Endometrium (tissue), 2 donors: ENCODE measurements around the gene NCKIPSD.

Experiments used
- FAIRE-seq: peaks from 2 replicates; lab custom pipeline; 2012; peaks lifted over from hg19 to GRCh38; lab: Jason Lieb, UNC
- donor health status: control.
- donor health status: control.

The NCKIPSD gene

DNA sequence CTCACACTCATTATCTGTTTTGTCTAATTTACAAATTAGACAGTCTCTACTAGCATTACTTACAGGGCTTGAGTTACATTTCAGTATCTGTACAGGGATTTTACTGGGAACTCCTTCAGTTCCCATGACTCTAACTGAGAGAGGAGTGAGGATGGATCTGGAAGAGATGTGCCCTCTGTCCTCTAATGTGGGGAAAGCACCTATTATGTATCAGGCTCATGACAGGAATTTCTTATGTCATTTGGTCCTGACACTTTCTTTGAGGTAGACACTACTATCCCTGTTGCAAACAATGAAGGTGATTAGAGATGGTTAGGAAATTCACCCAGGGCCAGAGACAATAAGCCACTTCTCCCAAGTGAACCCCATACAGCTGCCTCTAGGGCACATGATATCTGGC, 10.9 kb upstream of the NCKIPSD start:
- FAIRE-seq = no peak

DNA sequence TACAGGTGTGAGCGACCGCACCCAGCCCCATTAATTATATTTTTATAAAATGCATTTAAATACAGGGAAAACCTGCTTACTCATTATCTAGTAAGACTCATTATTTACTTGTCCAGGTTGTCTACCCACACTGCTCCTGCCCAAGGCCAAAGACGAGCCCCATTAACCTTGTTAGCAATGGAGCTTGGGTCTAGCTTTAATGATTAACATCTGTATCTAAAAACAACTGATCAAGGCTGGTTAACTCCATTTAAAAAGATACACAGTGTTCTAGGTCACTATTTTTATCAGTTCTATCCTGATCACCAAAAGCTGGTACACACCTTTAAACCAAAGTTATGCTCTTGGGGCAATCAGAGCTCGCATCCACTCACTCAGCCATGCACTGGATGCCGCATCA, 10.4 kb upstream of the NCKIPSD start:
- no peak for FAIRE-seq

DNA sequence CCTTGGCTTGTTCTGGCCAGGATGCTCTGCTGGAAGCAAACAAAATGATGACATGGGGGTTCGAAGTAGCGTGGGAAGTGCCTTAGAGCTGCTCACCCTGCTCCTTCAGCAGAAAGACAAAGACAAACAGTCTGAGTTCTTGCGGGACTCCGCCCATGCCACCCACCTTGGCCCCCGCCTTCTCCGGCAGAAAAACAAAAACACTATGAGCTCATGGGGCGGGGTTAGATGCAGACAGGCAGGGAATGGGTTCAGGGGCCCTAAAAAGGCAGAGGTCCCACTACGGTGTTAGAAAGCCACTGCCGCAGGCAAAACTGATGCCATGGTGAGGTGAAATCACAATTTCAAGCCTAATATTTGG, 9.7 kb upstream of the NCKIPSD start:
- peak; percentile 21 for FAIRE-seq

DNA sequence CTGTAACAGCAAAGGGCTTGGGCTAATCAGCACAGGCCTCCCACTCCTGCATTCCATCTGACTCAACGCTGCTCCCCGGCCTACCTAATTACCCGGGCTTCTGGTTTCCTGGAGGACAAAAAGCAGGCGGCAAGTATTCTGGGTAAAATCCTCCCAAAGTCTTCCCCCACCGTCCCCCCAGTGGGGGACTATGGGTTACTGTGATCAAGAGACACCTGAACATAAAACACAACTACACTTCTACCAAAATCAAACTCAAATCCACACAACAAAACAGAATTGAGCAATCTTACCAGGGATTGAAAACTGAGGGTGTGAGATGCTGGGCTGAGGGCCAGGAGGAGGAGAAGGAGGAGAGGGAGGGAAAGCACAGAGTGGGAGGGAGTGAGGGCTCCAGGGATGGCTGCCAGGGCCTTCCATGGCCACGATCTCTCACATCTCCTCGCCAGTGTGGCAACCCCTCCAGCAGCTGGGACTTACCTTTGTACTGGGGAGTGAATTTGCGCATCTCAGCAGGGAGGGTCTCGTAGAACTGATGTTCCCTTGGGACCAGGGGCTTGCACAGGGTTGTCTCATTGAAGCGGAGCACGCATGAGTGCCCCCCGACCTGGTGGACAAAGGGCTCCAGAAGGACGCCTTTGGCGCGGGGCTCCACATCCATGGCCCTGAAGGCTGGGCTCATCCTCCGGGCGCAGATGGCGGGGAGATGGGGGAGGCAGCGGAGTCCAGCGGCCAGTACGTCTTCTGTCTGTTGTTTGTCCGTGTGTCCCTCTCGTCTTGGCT, 9.1 kb upstream of the NCKIPSD start:
- peak; percentile 77 for FAIRE-seq

DNA sequence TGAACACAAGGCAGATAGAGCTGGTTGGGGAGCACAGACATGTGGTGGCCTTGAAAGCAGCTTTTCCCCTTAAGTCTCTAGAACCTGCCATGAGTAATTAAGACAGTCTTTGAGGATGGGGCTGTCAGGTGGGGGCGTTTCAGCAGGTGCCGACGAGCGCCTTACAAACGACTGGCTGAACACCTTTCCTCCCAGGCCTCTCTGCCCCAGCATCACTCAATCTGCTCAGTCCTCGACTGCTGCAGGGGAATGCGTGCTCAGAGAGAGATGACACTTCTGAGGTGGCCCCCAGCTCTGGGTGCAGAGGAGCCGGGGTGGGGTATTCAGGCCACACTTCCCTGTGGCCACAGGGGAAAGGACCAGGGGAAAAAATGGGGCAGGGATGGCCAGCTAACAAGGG, 8.1 kb upstream of the NCKIPSD start:
- no peak for FAIRE-seq

DNA sequence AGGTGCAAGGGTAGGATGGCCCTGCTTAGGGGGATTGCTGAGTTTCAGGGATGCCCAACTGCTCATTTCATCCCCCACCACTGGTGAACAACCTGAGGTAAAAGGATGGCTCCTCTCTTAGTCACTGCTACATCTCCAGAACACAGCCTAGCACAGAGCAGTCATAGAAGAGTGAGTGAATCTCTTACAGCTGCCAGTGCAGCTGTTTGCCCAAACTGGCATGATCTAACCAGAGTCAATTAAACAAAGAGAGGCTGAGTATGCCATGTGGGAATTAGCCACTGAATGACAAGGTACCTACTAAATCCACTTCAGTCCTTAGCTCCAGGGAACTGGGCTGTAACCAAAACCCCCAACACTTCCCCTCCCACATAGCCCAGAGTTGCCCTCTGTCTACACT, 6.8 kb upstream of the NCKIPSD start:
- FAIRE-seq = no peak

DNA sequence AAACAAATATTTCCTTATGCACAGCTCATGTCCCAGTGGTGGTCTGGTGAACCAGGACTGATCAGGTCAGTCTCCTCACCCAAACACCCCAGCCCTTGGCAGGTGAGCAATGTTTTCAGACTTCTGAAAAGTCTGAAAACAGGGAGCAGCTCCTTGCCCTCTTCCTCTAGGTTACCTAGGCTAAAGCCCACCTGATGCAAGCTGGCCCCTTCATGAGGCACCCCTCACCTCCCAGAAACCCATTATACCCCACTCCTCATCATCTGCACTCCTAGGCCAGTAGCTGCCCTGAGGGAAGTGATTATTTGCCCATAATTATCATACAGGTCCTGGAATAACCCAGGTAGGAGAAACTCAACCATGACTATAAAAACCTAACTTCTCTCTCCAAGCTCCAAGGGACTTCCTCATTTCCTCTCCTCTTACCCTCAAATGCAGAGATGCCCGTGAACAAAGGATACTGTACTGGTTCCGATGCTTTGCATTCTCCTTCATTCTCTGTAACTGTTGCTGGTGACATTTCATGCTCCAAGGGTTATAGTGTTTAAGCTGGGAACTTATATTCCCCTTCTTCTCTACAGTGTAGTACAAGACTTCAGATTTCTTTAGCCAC, 5.2 kb upstream of the NCKIPSD start:
- FAIRE-seq = no peak

DNA sequence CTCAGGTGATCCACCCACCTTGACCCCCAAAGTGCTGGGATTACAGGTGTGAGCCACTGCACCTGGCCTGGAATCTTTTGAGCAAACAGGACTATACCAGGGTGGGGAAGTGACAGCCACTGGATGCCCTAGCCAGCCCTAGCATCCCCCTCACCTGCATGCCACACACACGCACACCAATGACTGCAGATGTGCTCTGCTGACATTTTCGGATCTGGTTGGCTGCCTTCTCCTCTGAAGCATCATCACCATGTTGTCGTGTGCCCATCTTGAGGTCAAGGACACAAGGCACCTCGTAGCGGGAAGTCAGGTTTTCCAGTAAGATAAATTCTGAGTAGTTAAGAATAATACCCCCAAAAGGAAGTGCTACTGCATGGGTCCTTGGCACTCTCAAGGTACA, 3.7 kb upstream of the NCKIPSD start:
- FAIRE-seq = no peak

DNA sequence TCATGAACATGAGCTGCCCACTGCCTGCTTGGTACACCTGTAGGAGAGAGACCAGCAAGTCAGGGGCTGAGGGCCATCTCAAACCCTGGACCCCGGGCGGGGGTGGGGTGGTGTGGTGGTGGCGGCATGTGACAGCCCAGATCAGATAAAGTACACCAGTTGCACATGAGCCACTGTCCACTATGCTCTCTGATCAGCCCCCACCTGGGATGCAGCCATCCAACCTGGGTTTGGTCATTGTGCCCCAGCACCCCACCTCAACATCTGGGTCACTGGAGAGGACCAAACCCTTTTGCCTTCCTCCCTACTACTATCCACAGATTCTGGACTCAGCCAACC, 3.0 kb upstream of the NCKIPSD start:
- FAIRE-seq = no peak

DNA sequence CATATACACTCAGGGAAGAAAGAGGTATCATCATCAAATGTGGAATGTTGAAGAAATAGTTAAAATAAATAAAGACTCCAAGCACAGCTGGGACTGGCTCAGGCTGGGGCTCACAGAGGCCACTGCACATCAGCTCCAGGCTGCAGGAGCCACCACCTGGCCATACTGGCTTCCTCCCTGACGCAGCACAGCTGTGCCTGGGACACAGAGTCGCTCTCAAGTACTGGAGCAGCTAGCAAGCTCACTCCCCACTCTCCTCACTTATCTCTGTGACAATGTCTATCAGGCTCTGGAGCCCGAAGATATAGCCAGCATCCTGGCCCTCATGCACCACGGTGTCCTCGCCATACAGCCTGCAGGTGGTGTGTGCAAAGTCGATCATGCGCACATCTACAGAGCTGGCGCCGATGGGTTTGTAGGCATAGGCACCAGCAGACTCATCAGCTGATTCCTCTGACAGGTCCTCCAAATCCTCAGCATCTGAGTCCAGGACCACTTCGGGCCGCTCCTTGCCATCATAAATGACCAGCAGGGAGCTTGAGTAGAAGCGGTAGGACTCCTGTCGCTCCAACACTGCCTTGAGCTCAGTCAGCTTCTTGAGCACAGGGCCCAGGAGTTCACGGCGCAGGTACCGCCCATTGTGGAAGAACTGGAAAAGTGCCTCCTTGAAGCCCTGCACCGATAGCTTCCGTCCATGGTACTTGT, 2.5 kb upstream of the NCKIPSD start:
- FAIRE-seq = no peak

DNA sequence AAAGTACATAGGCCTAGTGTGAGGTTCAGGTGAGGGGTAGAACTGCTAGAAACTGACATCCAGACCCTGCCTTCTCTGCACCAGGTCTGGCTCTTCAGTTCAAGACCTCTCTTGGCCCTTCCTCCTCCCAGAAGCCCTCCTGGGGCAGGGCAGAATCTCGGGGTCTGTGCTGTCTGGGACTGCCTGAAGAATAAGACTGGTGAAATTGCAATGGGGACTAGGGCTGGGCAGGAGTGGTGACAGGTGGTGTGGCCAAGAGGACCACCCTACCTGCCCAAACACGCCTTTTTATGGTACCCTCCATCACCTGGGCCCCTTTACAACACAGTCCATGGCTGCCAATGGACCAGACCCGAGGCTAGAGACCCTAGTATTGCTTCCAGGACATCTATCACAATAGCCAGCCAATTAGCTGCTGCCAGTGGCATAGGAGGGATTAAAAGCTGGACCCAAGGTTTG, 1.5 kb upstream of the NCKIPSD start:
- FAIRE-seq = no peak

DNA sequence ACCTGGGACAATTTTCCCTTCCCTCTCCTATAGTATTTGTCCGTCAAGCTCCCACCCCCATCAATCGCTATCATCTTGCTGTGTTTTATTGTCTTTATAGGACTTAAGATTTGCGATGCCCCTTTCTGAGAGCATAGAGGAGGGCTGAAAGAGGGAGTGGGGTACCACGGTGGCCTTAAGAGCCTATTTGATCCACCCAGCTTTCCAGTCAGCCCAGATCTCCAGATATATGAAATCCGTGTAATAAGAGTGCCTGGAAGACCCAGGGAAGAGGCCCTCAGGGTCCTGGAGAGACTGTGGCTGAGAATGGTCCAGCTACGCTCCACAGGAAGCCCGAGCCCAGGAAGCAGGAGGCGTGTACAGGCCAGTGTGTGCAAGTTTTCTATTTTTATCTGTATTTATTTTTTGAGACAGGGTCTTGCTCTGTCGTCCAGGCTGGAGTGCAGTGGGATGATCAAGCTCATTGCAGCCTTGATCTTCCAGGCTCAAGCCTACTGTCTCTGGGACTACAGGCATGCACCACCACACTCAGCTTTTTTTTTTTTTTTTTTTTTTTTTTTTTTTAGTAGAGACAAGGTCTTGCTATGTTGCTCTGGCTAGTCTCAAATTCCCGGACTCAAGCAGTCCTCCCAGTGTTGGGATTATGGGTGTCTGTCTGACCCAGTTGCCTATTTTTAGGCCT, 964 bp upstream of the NCKIPSD start:
- no peak for FAIRE-seq

DNA sequence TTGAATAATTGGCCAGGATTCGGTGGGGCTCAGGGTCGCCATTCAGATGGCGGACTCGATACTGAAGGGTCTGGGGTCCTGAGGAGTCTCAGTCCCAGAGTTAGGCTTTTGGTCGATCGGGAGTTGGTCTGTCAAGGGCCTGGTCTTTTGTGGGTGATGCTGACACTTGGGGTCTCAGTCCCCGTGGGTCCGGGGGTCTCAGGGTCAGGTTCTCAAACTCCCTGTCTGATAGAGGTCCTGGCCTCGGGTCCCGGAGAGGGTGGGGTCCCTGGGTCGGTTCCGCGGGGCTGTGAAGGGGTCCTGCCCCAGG, 467 bp downstream of the NCKIPSD start:
- FAIRE-seq = no peak

DNA sequence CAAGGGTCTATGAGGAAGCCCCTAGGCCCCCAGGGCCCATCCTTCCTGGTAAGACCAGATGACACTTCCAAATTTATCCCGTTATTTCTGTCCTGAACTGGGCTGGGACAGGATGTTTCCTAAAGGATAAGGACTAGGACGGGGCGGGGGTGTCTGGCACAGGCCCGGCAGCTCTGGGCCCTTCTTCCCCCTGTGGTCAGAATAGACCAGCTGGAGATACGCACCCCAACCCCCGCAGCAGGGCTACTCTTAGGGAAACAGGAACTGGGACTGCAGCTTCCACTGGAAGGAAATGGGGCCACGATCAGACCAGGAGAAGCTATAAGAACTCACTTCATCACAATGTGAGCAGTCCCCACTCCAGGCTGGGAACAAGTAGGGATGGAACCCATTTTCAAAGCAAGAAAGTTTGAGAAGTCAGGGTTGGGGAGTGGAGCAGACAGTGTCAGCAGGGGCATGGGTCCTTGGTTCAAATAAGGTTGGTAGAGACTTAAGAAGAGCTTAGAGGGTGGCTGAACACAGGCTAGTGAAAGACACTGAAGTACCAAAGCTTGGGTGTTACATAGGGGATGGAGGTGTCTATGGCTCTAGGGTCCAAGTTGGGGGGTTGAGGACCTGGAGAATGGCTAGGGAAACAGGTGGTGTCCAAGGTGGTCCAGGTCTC, 1.1 kb downstream of the NCKIPSD start:
- no peak for FAIRE-seq

DNA sequence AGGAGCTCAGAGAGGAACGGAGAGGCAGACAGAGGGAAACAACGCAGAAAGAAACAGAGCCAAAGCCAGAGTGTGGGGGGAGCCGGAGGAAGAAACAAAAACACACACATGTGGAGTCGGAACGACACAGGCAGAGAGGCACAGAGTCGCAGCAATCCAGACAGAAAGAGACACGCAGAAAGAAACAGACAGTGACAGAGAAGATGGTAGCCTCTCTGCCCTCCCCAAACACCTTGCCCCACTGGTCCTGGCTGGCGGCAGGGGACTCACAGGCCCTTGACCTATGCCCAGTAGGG, 1.7 kb downstream of the NCKIPSD start:
- FAIRE-seq = no peak

DNA sequence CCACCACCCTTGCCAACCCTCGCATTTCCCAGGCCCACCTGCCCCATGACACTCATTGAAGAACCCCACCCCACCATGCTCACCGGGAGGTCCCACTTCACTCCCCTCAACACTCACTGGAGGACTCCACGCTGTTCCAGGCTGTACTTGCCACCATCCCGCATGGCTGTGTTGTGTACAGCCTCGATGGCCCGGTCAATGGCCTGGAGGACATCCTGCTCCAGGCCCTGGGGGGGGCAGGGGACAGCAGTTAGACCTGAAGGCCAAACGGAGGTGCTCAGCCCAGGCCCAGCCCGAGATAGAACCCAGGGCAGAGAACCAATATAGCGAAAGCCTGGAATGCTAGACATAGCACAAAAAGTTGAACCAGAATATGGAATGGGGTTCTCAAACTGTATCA, 2.9 kb downstream of the NCKIPSD start:
- no peak for FAIRE-seq

DNA sequence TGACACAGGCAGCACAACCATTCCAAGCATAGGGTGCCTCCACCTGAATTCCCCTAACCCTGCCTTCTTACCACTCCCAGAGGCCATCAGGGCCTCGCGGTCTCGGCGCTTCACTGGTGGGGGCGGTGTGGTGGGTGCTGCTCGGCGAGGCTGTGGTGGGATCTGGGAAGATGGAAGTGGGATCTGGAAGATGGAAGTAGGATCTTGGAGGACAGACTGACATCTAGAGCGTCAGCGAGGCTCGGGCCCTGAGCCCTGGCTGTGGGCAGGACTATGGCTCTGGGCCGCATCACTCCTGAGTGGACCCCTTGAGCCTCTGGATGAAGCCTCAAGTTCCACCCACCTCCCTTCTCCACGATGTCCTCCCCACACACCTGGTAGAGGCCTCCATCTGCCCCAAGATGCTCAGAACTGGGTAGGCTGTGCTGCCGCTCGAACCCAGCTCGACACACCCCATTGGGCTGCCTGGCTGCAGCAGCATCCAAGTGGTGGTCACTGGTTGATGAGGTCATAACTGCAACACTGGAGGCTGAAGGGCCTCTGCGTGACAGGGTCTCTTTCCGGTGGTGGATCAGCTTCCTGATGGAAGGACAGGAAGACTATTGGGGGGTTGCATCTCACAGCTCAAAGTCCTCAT, 3.6 kb downstream of the NCKIPSD start:
- FAIRE-seq = no peak

DNA sequence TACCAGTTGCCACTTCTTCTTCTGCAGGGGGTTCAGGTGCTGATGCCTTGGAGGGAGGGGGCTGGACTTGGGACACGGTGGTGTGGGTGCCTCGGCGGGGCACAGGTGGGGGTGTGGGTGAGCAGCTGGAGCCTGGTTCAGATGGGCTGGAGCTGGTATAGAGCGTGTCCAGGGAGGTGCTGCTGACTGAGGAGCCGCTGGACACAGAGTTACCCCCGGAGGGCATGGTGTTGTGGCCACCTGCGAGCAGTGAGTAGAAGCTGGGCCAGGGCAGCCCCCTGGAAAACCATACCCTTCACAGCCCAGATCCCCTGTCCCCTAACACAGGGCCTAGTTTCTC, 4.2 kb downstream of the NCKIPSD start:
- FAIRE-seq = no peak

DNA sequence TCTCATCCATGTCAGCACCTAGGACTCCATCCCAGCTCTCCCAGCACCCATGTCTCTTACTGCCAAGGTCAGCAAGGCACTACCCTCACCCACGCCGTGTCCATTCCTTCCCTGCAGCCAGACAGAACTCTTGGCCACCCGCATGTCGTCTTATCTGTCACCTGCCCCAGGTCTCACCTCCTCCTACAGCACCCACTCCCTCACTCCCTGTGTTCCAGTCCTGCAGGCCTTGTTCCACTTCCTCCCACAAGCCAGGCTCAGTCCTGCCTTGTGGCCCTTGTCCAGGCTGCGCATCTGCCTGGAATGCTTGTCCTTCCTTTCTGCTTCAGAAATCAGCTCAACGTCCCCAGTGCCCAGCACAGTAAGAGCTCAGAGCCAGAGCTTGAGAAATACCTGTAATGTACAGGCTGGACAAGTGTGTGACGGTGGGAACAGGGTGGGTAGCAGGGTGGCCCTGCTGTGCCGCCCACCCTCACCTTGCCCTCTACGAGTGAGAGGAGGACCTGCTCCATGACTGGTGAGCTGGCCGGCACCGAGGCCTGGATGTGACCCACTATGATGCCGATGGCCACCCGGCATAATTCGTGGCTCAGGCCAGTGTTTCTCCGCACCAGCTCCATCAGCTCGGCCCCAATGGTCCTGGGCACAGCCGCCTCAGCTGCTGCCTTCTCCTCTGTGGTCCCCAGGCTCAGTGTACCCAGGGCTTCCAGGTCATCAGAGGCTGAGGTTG, 4.7 kb downstream of the NCKIPSD start:
- FAIRE-seq = no peak

DNA sequence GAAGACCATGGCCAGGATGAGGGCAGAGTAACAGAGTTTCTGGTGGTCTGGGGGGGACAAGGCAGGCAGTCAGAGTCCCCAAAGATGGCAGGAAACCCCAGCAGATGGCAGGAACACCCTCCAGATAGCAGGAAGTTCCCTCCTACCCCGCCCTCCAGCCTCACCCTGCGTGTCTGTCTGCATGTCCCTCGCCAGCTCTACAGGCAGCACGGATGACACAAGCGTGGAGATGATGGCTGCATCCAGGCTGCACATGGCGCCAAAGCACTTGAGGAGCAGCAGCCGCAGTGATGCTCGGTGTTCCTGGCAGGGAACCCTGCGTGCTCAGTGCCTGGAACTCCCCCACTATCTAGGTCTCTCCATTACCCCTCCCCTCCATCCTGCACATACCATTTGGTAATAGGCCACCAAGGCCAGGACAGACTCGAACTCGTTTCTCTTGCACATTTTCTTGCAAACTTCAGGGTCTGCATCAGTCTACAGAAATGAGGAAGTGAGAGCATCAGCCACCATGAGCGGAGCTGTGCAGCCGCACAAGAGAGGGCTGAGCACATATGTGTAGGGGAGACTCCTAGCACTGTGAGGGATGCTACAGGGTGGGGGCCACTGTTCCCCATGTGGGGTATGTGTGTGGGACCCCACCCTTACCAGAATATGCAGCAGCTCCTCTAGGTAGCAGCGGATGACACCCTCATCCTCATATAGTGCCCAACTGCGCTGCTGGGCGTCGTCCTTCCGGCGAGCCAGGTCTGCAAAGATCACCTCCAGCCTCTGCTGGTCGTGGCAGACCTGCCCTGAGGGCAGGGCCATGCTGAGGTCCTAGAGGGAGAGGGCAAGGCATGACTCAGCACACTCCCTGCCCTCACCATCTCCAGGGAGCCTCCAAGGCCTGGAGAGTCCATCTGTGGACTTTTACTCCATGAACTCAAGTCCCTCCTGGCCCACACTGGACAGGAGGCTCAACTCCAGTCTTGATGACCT, 6.0 kb downstream of the NCKIPSD start:
- FAIRE-seq = no peak
